ENCODE results near the gene FURIN. TPM values are rescaled to one million over a fixed set of nuclear protein-coding genes. Genes with fewer than 3 reads are reported as not detected.

The FURIN gene
- total RNA-seq, 1 experiment from 2014 or later: 35.1 TPM

DNA sequence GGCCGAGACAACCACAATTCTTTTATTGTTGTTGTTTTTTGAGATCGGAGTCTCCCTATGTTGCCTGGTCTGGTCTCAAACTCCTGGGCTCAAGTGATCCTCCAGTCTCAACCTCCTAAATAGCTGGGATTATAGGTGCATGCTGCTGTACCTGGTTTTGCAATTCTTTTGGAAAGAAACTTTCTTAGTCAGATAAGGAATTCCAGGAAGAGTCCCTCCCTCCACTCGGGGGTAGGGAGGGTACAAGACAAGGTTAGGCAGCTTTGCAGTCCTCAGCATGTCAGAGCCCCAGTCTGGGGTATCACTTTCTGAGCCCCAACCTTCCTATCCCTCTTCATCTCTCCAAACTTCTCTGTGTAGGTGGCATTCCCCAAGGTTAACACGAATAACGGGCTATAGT is 33.8 kb upstream of the FURIN start:
- Mint-ChIP-seq H3K4me3 (no peak overlapping the region), H3K4me1 (peaks cover 30 to 33% of the 10 kb centered on the region in 2 experiments), H3K9me3 (no peaks in the 10 kb centered on the region; a peak in 1 of 5 replicates), H3K36me3 (ENCODE audit: insufficient read depth in 1 of 3, low read depth in 3 of 3) (no peaks in the 10 kb centered on the region), H3K27me3 (ENCODE audit: low read depth) (peaks cover 4% of the 10 kb centered on the region; the same call in 1 of the 2 replicates), H3K27ac (peak overlapping the region in 1 of 3 experiments; percentile 35; a peak in 2 of 7 replicates)
- Histone ChIP-seq H2BK20ac (ENCODE audit: low read depth, low read length, poor library complexity, severe bottlenecking) (no peak overlapping the region), H4K91ac (ENCODE audit: insufficient read length, low read depth, low read length) (no peak overlapping the region), H3K79me2 (ENCODE audit: insufficient read depth, low read length) (no peaks in the 10 kb centered on the region), H3K23me2 (ENCODE audit: insufficient read length, low read depth, low read length, poor library complexity, severe bottlenecking) (no peaks in the 10 kb centered on the region), H3K4me1 (ENCODE audit: insufficient read depth, low read length) (no peaks in the 10 kb centered on the region; the same call in 1 of the 2 replicates), H3K9me3 (ENCODE audit: control insufficient read depth, low read depth, low read length) (no peaks in the 10 kb centered on the region), H4K5ac (ENCODE audit: insufficient read length, low read depth, low read length) (no peak overlapping the region), H3K4ac (ENCODE audit: low read depth, low read length) (no peak overlapping the region), H3K56ac (ENCODE audit: insufficient read length, low read depth, low read length) (no peak overlapping the region), H2BK12ac (ENCODE audit: insufficient read length, low read depth, low read length) (no peak overlapping the region), H3K9ac (ENCODE audit: extremely low read depth, insufficient read length, low read length) (no peak overlapping the region), H3K27me3 (ENCODE audit: insufficient read depth, low read length) (no peaks in the 10 kb centered on the region), H3K4me2 (ENCODE audit: insufficient read depth, insufficient read length, low read length) (no peak overlapping the region), H2AFZ (ENCODE audit: low read length) (no peak overlapping the region), H2BK5ac (ENCODE audit: insufficient read length, low read length) (no peak overlapping the region), H3T11ph (ENCODE audit: low read length) (no peak overlapping the region), H4K8ac (replicated peaks; ENCODE audit: insufficient read length, low read depth, low read length) (no peak overlapping the region), H3K18ac (ENCODE audit: insufficient read length, low read depth, low read length) (no peak overlapping the region), H3K79me1 (ENCODE audit: insufficient read depth, low read depth, low read length, poor library complexity, severe bottlenecking) (no peaks in the 10 kb centered on the region), H4K20me1 (ENCODE audit: control insufficient read depth, insufficient read depth, insufficient read length) (no peaks in the 10 kb centered on the region), H2AK5ac (ENCODE audit: insufficient read length, low read length) (no peak overlapping the region), H2BK15ac (ENCODE audit: low read depth, low read length) (no peak overlapping the region), H3K14ac (ENCODE audit: insufficient read depth, low read length) (no peak overlapping the region), H3K27ac (ENCODE audit: insufficient read length, low read depth, low read length) (no peak overlapping the region), H2BK120ac (ENCODE audit: low read depth, low read length, poor library complexity, severe bottlenecking) (no peak overlapping the region), H3K23ac (ENCODE audit: insufficient read length, low read depth, low read length) (no peak overlapping the region)
- WGBS (ENCODE audit: extremely low coverage, insufficient read length, low lambda C conversion rate): no CpG with 5 or more reads among the region's 5 CpGs
- TF ChIP-seq CTCF (conservative IDR thresholded peaks at IDR 0.05): no peak
- no peak for DNase-seq
